Naive B cell (primary cell): Measurements from ENCODE around the gene CHIC2. TPM values are rescaled to one million over a fixed set of nuclear protein-coding genes. Genes with fewer than 3 reads are reported as not detected.
"Not testable (repeated sequence)": the region's sequence is repeated elsewhere in the genome, so short reads cannot be mapped to it uniquely, and the experiment has no call there.

Experiments
- ATAC-seq, 2 donors: fragments of 150-1000 bp; cut with Tn5 transposase; 2 replicates each; pipeline ENCODE4 v1.10.0; 2021; ENCODE audit warnings: low read depth in 2 of 2, mild to moderate bottlenecking in 2 of 2, moderate library complexity in 2 of 2
- DNase-seq: peaks from one replicate; pipeline ENCODE4 v3.0.0; 2022
- H3K27ac Mint-ChIP-seq, 6 donors: one replicate each; pipeline ENCODE4 v1.8.0; 2020 to 2022; ENCODE audit warnings: mild to moderate bottlenecking in 6 of 6, mixed read lengths in 6 of 6, moderate library complexity in 5 of 6, inconsistent platforms in 2 of 6
- H3K27me3 Mint-ChIP-seq, 3 donors: one replicate each; pipeline ENCODE4 v1.8.0; 2021 to 2022; ENCODE audit warnings: mixed read lengths in 3 of 3, mild to moderate bottlenecking in 1 of 3
- H3K36me3 Mint-ChIP-seq, 2 donors: one replicate each; pipeline ENCODE4 v1.8.0; 2020 to 2022; ENCODE audit warnings: mixed read lengths in 2 of 2, inconsistent platforms in 1 of 2, mild to moderate bottlenecking in 1 of 2
- H3K4me1 Mint-ChIP-seq, 3 donors: one replicate each; pipeline ENCODE4 v1.8.0; 2020 to 2022; ENCODE audit warnings: mixed read lengths in 3 of 3, inconsistent platforms in 1 of 3, mild to moderate bottlenecking in 1 of 3, moderate library complexity in 1 of 3
- H3K4me3 Mint-ChIP-seq, 8 donors: one replicate each; pipeline ENCODE4 v1.8.0; 2020 to 2022; ENCODE audit warnings: mild to moderate bottlenecking in 8 of 8, mixed read lengths in 8 of 8, moderate library complexity in 8 of 8, inconsistent platforms in 2 of 8
- H3K9me3 Mint-ChIP-seq, 7 donors: one replicate each; pipeline ENCODE4 v1.8.0; 2020 to 2022; ENCODE audit warnings: mixed read lengths in 7 of 7, mild to moderate bottlenecking in 5 of 7, inconsistent platforms in 2 of 7, moderate library complexity in 1 of 7
- polyA plus RNA-seq, 6 donors: library from polyadenylated mRNA; unstranded; fragments of 300-500 nt; fragmentation: Illumina TruSeq; gene quantifications; one replicate each; pipeline ENCODE4 v1.2.3, GENCODE V29; 2021; ENCODE audit warnings: low read depth in 6 of 6

Gene CHIC2
- polyA plus RNA-seq, 6 donors from 2014 or later = 56.6 to 81.9 (median 63.5) TPM

DNA sequence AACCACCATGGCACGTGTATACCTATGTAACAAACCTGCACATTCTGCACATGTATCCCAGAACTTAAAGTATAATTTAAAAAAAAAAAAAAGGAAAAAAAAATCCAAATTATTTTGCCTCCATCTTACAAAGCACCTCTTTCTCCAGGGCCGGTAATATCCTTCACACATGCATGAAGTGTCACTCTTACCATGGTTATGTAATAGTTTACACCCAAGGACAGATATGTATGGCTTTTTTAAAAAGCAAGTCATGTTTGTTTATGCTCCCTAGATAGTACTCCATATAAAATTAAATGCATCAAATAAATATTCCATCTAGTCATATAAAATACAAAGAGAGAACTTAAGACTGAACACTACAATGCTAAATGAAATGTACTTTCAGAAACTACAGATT, 22.5 kb downstream of the CHIC2 start:
- no peak for ATAC-seq
- Mint-ChIP-seq H3K36me3 (peaks cover 12 to 32% of the 10 kb centered on the region in 2 donors), H3K4me1 (peaks cover 7 to 18% (median 10%) of the 10 kb centered on the region in 3 donors), H3K4me3 (no peak overlapping the region), H3K27ac (peak overlapping the region in 1 of 6 donors; percentile 49), H3K27me3 (no peaks in the 10 kb centered on the region), H3K9me3 (peaks cover 0 to 8% (median 4%) of the 10 kb centered on the region in 7 donors)
- no peak for DNase-seq

DNA sequence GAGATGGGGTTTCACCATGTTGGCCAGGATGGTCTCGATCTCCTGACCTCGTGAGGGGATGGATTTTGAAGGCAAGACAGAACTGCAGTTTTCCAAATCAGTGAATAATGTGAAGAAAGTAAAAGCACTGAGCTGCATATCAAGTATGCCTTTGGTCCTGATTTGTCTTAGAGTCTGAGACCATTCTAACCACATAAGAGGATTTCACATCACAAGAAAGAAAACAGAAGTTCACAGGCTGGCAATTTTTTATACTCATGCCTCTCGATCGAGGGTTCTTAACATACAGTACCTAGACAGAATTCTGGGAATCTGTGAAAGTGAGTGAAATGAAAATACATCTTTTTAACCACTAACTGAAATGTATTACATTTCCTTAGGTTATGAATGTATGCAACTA, 23.3 kb downstream of the CHIC2 start:
- Mint-ChIP-seq H3K9me3 (peaks cover 0 to 7% (median 4%) of the 10 kb centered on the region in 7 donors), H3K36me3 (peaks cover 12 to 32% of the 10 kb centered on the region in 2 donors), H3K4me1 (peaks cover 7 to 18% (median 10%) of the 10 kb centered on the region in 3 donors), H3K27me3 (no peaks in the 10 kb centered on the region), H3K27ac (no peak overlapping the region), H3K4me3 (no peak overlapping the region)
- no peak for DNase-seq
- ATAC-seq = no peak

DNA sequence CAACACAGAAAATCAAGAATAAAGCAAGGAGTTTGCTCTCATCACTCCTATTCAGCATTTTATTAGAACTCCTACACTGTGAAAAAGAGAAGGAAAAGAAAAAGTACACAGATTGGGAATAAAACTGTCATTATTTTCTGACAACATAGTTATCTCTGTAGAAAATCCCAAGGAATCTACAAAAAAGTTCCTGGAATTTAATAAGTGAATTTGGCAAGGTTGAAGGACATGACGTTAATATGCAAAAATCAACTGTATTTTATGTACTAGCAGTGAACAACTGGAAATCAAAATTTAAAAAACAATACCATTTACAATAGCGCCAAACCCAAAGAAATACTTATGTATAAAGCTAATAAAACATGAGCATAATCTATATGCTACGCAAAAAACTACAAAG, 26.3 kb downstream of the CHIC2 start:
- peak overlapping the region in 2 of 6 donors; percentile 22 to 27 for H3K27ac Mint-ChIP-seq
- no peak for DNase-seq
- peaks cover 0 to 19% of the 10 kb centered on the region in 2 donors for H3K36me3 Mint-ChIP-seq

DNA sequence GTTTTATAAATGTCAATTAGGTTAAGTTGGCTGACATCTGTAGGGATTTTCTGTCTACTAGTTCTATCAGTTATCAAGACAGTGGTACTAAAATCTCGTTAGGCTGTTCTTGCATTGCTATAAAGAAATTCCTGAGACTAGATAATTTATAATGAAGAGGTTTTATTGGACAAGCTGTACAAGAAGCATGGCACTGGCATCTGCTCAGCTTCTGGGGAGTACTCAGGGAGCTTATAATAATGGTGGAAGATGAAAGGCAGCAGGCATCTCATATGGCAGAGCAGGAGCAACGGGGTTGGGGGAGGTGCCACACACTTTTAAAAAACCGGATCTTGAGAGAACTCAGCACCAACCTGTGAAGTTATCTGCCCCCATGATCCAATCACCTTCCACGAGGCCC, 28.2 kb downstream of the CHIC2 start:
- H3K4me3 Mint-ChIP-seq = no peak overlapping the region
- H3K27me3 Mint-ChIP-seq = no peaks in the 10 kb centered on the region
- peaks cover 9 to 20% (median 17%) of the 10 kb centered on the region in 3 donors for H3K4me1 Mint-ChIP-seq
- peaks cover 0 to 12% of the 10 kb centered on the region in 2 donors for H3K36me3 Mint-ChIP-seq
- DNase-seq (no peak), ATAC-seq (no peak)
- H3K27ac Mint-ChIP-seq = peak overlapping the region in 1 of 6 donors; percentile 60
- no peaks in the 10 kb centered on the region for H3K9me3 Mint-ChIP-seq

More for the DNA sequence above, 26.3 kb downstream of the CHIC2 start:
- peaks cover 7 to 13% (median 13%) of the 10 kb centered on the region in 3 donors for H3K4me1 Mint-ChIP-seq
- no peak for ATAC-seq
- H3K27me3 Mint-ChIP-seq = no peaks in the 10 kb centered on the region
- no peak overlapping the region for H3K4me3 Mint-ChIP-seq
- no peaks in the 10 kb centered on the region for H3K9me3 Mint-ChIP-seq

DNA sequence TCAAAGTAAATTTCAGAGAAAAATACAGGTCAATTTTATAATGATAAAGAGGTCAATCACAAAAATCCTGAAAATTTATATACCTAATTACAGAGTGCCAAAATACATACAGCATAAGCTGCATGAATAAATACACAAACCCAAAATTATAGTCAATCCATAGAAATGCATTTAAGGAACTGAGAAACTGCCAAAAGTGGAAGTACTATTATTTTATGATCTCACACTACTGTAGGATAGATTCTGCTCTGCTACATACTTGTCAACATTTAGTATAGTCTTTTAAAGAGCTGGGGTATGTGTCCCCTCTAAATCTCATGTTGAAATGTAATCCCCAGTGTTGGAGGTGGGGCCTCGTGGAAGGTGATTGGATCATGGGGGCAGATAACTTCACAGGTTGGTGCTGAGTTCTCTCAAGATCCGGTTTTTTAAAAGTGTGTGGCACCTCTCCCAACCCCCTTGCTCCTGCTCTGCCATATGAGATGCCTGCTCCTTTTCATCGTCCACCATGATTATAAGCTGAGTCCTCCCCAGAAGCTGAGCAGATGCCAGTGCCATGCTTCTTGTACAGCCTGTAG, 31.8 kb downstream of the CHIC2 start:
- DNase-seq = peak; percentile 7
- Mint-ChIP-seq H3K9me3 (no peaks in the 10 kb centered on the region), H3K4me3 (peak overlapping the region in 7 of 8 donors; percentile 42 to 86 (median 75)), H3K36me3 (peaks cover 0 to 9% of the 10 kb centered on the region in 2 donors), H3K27me3 (no peaks in the 10 kb centered on the region), H3K4me1 (peaks cover 6 to 17% (median 11%) of the 10 kb centered on the region in 3 donors), H3K27ac (peak overlapping the region; percentile 54 to 96 (median 82))
- peak; percentile 86 for ATAC-seq

DNA sequence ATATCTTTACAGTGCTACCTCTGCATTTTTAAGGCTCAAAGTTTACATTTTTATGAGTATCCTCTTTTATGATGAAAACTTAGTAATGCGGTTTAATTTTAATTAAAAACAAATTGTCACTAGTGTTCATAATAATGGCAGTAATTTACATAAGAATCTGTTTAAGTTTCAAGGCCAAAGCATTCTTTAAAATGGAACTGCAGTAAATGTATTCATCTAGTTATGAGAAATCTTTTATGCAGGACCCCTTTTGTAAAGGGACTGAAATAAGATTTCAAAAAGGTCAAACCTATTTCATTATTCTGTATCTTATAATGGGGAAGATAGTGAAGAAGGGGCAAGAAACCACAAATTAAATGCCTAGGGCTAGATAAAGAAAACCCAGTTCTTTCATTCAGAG, 37.1 kb downstream of the CHIC2 start:
- Mint-ChIP-seq H3K4me1 (peaks cover 3 to 8% (median 4%) of the 10 kb centered on the region in 3 donors), H3K36me3 (peaks cover 0 to 9% of the 10 kb centered on the region in 2 donors), H3K9me3 (peaks cover 0 to 3% (median 0%) of the 10 kb centered on the region in 7 donors), H3K4me3 (no peak overlapping the region), H3K27ac (no peak overlapping the region), H3K27me3 (no peaks in the 10 kb centered on the region)
- DNase-seq (no peak), ATAC-seq (no peak)

DNA sequence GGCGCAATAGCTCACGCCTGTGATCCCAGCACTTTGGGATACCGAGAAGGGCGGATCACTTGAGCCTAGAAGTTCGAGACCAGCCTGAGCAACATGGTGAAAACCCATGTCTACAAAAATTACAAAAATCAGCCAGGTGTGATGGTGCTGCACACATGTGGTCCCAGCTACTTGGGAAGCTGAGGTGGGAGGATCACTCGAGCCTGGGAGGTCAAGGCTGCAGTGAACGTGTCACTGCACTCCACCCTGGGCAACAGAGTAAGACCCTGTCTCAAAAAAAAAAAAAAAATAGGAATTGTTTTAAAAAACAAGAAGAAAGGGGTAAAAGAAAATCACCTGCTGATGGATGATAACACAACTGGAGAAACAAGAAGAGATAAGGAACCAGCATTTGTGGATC, 38.8 kb downstream of the CHIC2 start:
- DNase-seq = no peak
- Mint-ChIP-seq H3K9me3 (peaks cover 0 to 3% (median 0%) of the 10 kb centered on the region in 7 donors), H3K4me3 (no peak overlapping the region), H3K27ac (no peak overlapping the region), H3K4me1 (peaks cover 0 to 6% (median 4%) of the 10 kb centered on the region in 3 donors), H3K36me3 (peaks cover 0 to 9% of the 10 kb centered on the region in 2 donors), H3K27me3 (no peaks in the 10 kb centered on the region)
- ATAC-seq = no peak

DNA sequence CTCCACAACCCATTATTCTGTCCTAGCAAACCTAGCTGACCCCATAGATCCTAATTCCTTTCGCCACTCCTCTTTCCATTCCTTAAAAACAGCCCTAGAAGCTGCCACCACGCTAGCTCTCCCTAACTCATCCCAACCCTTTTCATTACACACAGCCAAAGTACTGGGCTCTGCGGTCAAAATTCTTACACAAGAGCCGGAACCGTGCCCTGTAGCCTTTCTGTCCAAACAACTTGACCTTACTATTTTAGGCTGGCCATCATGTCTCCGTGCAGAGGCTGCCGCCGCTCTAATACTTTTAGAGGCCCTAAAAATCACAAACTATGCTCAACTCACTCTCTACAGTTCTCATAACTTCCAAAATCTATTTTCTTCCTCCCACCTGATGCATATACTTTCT, 41.4 kb downstream of the CHIC2 start:
- not testable (repeated sequence) for H3K9me3 Mint-ChIP-seq, H3K4me1 Mint-ChIP-seq, ATAC-seq, H3K36me3 Mint-ChIP-seq, H3K27me3 Mint-ChIP-seq, DNase-seq, H3K27ac Mint-ChIP-seq, H3K4me3 Mint-ChIP-seq

DNA sequence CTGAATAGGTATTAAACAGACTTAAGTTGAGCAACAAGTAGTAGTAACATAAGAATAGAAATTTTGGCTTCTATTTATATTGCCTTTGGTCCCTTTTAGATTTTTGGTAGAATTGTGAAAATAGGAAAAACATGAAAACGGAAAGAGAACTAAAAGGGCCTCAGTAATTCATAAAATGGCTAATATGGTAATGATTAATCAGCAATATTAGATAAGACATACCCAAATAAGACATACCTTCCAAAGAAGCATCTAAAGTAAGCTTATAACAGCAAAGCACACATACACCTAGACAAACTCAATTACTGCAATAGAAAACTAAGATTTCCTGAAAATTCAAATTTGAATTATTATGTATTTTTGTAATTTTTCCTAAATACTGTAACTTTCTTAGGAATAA, 46.4 kb downstream of the CHIC2 start:
- no peaks in the 10 kb centered on the region for H3K27me3 Mint-ChIP-seq
- peaks cover 0 to 4% (median 0%) of the 10 kb centered on the region in 3 donors for H3K4me1 Mint-ChIP-seq
- no peak overlapping the region for H3K4me3 Mint-ChIP-seq
- no peaks in the 10 kb centered on the region for H3K36me3 Mint-ChIP-seq
- ATAC-seq (no peak), DNase-seq (no peak)
- no peaks in the 10 kb centered on the region for H3K9me3 Mint-ChIP-seq
- peak overlapping the region in 1 of 6 donors; percentile 27 for H3K27ac Mint-ChIP-seq

DNA sequence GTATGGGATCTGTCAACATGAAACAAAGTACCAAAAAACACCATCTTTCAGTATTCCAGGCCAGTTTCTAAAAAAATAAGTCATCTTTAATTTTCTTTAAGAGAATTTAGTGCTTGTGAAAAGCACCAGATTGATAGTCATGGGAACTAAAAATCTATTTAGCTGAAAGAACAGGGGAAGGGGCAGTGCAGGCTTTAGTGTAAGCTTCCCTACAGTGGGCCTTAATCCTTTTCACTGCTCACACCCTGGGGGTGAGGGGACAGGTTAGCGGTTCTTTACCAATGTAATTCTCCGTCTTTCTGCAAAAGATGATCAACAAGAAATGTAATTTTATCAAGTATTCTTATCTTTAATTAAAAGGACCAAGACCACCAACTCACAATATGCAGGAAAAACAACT, 47.1 kb downstream of the CHIC2 start:
- Mint-ChIP-seq H3K27me3 (no peaks in the 10 kb centered on the region), H3K9me3 (no peaks in the 10 kb centered on the region), H3K27ac (peak overlapping the region in 1 of 6 donors; percentile 80), H3K4me1 (peaks cover 0 to 4% (median 0%) of the 10 kb centered on the region in 3 donors), H3K4me3 (no peak overlapping the region), H3K36me3 (peaks cover 0 to 4% of the 10 kb centered on the region in 2 donors)
- ATAC-seq (no peak), DNase-seq (no peak)

DNA sequence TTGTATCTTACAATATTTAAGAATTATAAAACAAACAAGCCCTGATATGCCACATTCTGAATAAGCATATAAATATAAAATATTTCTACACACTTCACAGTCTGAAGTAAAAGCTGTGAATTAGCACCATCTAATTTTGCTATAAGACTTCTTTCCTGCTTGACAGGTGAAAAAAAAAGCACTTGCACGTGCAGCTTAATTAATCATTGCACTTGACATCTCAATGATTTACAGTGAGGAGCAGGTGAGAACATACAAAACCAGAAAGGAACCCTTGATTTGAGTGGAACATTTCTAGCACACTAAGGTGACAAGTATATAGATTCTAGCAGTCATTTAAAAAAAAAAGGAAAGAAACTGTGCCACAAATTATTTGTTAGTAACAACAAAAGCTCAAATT, 47.9 kb downstream of the CHIC2 start:
- no peak for ATAC-seq
- H3K4me1 Mint-ChIP-seq = peaks cover 0 to 4% (median 0%) of the 10 kb centered on the region in 3 donors

DNA sequence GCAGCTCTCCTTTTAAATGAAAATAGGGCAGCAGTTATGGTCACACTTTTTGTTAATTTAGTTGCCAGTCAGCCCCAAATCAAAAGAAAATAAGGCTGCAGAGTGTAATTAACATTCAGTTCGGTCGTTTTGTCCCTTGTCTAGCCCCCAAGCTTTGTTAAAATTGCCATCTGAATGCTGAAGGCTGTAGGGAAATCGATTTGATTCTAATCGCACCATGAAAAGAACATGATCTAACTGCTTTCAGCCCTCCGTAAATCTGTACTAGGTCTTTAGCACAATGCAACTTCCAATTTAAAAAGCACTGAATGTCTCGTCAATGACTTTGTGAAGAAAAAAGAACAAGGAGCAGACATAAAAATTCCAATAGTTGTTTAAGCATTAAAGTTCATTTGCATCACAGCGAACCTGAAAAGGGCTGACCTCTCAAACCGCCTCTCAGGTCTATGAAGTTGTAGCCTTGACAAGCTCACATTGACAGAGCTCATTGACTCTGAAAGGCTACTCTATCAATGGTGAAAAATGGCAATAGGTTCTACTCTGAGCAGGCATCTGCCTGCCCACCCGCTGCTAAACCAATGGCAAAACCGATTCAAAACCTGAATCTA, 48.9 kb downstream of the CHIC2 start:
- no peak for ATAC-seq
- H3K27ac Mint-ChIP-seq = no peak overlapping the region
- H3K27me3 Mint-ChIP-seq = no peaks in the 10 kb centered on the region
- peaks cover 0 to 6% of the 10 kb centered on the region in 2 donors for H3K36me3 Mint-ChIP-seq
- DNase-seq = no peak
- peaks cover 0 to 4% (median 0%) of the 10 kb centered on the region in 3 donors for H3K4me1 Mint-ChIP-seq
- no peaks in the 10 kb centered on the region for H3K9me3 Mint-ChIP-seq
- H3K4me3 Mint-ChIP-seq = no peak overlapping the region

More for the DNA sequence above, 47.9 kb downstream of the CHIC2 start:
- DNase-seq = no peak
- Mint-ChIP-seq H3K4me3 (no peak overlapping the region), H3K27ac (peak overlapping the region in 1 of 6 donors; percentile 15), H3K9me3 (no peaks in the 10 kb centered on the region), H3K36me3 (peaks cover 0 to 4% of the 10 kb centered on the region in 2 donors), H3K27me3 (no peaks in the 10 kb centered on the region)

DNA sequence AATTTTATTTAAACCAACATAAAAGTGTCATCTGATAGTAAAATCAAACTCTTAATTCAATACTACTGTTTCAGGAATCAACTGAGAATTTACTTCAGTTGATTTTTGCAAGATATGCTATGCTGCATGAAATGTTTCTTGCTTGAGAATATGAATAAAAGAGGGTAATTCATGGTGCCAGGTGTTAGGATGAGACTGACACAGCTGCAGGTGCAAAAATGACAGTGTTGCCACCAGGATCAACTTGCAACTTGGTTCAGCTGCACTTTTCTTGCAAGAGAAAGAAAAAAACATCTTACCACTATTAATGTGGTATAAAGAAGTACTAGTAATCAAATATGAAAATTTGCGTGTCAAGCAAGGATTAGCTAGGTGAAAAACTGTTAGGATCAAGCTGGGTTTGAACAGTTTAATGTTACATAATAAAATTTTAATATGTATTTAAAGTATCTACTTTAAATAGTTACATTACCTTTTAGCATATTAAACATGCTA, 49.7 kb downstream of the CHIC2 start:
- Mint-ChIP-seq H3K27me3 (no peaks in the 10 kb centered on the region), H3K4me3 (no peak overlapping the region), H3K27ac (no peak overlapping the region), H3K36me3 (peaks cover 0 to 14% of the 10 kb centered on the region in 2 donors), H3K9me3 (no peaks in the 10 kb centered on the region), H3K4me1 (peaks cover 0 to 4% (median 0%) of the 10 kb centered on the region in 3 donors)
- no peak for DNase-seq
- no peak for ATAC-seq

DNA sequence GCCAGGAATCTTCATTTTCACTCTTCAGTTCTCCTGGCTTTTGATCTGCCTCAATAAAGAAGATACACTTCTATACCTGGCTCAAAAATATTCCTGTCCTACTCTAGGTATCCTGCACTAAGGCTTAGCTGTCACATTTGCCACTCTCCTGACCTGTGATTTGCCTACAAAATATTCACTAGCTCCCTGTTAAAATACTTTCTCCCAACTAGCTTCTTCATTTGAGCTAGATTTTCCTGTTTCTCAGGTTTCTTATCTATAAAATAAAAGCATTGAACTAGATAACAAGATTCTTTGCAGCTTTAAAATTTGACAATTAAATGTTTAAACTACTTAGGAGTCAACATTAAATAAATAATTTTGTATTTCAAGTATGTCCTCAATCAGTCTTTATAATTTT, 53.2 kb downstream of the CHIC2 start:
- Mint-ChIP-seq H3K36me3 (peaks cover 0 to 20% of the 10 kb centered on the region in 2 donors), H3K4me1 (peaks cover 0 to 4% (median 3%) of the 10 kb centered on the region in 3 donors), H3K9me3 (no peaks in the 10 kb centered on the region), H3K27me3 (no peaks in the 10 kb centered on the region), H3K4me3 (no peak overlapping the region), H3K27ac (no peak overlapping the region)
- ATAC-seq (no peak), DNase-seq (no peak)
